Loucy (cell line): ENCODE measurements around the gene PCDHB7.
"Not testable (repeated sequence)": the region's sequence is repeated elsewhere in the genome, so short reads cannot be mapped to it uniquely, and the experiment has no call there.

ENCODE experiments used
- H2AFZ ChIP-seq: fragments of 200-600 bp; sonication (generic); 2 replicates; pipeline ENCODE4 v1.6.0; 2016; ENCODE audit warnings: antibody characterized with exemption, mild to moderate bottlenecking, low read length, moderate library complexity
- H3F3A ChIP-seq: fragments of 200-600 bp; 2 replicates; pipeline ENCODE4 v1.6.0; 2016; ENCODE audit warnings: antibody characterized with exemption, low read depth, mild to moderate bottlenecking
- H3K27me3 ChIP-seq: fragments of 200-600 bp; sonication (generic); 2 replicates; pipeline ENCODE4 v1.6.1; 2014; ENCODE audit warnings: low read length, mild to moderate bottlenecking; ENCODE audit not compliant: insufficient read depth, poor library complexity, severe bottlenecking
- H3K36me3 ChIP-seq: fragments of 200-600 bp; sonication (generic); 2 replicates; pipeline ENCODE4 v1.6.1; 2016; ENCODE audit warnings: low read length; ENCODE audit not compliant: insufficient read depth
- H3K4me1 ChIP-seq: fragments of 200-600 bp; sonication (generic); 2 replicates; pipeline ENCODE4 v1.5.1; 2014; ENCODE audit warnings: low read length, mild to moderate bottlenecking; ENCODE audit not compliant: insufficient read depth, poor library complexity, severe bottlenecking
- H3K4me2 ChIP-seq: fragments of 200-600 bp; sonication (generic); 2 replicates; pipeline ENCODE4 v1.6.0; 2014; ENCODE audit warnings: antibody characterized with exemption, low read length, low read depth, mild to moderate bottlenecking; ENCODE audit not compliant: poor library complexity, severe bottlenecking
- H3K4me3 ChIP-seq: fragments of 200-600 bp; sonication (generic); 2 replicates; pipeline ENCODE4 v1.5.1; 2014; ENCODE audit warnings: low read length, mild to moderate bottlenecking, mixed read lengths; ENCODE audit not compliant: poor library complexity, severe bottlenecking
- H3K79me2 ChIP-seq: fragments of 200-600 bp; sonication (generic); 2 replicates; pipeline ENCODE4 v1.6.1; 2014; ENCODE audit warnings: low read length; ENCODE audit not compliant: insufficient read depth
- H3K9ac ChIP-seq: fragments of 200-600 bp; sonication (generic); 2 replicates; pipeline ENCODE4 v1.6.0; 2014; ENCODE audit warnings: mild to moderate bottlenecking, low read depth, low read length, moderate library complexity; ENCODE audit not compliant: poor library complexity, severe bottlenecking
- H3K9me2 ChIP-seq: fragments of 200-600 bp; sonication (generic); replicated peaks from 2 replicates; pipeline ENCODE4 v1.6.1; 2016; ENCODE audit warnings: low read depth, low read length, mixed read lengths
- H3K9me3 ChIP-seq: fragments of 200-600 bp; sonication (generic); 2 replicates; pipeline ENCODE4 v1.6.1; 2014; ENCODE audit warnings: mild to moderate bottlenecking, antibody characterized with exemption, low read length, low read depth; ENCODE audit not compliant: insufficient read depth
- H4K20me1 ChIP-seq: fragments of 200-600 bp; sonication (generic); 2 replicates; pipeline ENCODE4 v1.6.0; 2014; ENCODE audit warnings: antibody characterized with exemption, low read length, mild to moderate bottlenecking; ENCODE audit not compliant: insufficient read depth, poor library complexity, severe bottlenecking
- EZH2phosphoT487 ChIP-seq: fragments of 200-600 bp; IDR thresholded peaks from 2 replicates; pipeline ENCODE4 v1.6.1; 2018; ENCODE audit warnings: antibody characterized with exemption, mild to moderate bottlenecking, moderate library complexity, borderline replicate concordance
- TF ChIP-seq, protein P1 (sequence below): fragments of 200-600 bp; sonication (generic); conservative IDR thresholded peaks from 2 replicates; pipeline ENCODE4 v1.5.1; 2014; ENCODE audit warnings: mild to moderate bottlenecking, antibody characterized with exemption, low read length

Gene PCDHB7

DNA sequence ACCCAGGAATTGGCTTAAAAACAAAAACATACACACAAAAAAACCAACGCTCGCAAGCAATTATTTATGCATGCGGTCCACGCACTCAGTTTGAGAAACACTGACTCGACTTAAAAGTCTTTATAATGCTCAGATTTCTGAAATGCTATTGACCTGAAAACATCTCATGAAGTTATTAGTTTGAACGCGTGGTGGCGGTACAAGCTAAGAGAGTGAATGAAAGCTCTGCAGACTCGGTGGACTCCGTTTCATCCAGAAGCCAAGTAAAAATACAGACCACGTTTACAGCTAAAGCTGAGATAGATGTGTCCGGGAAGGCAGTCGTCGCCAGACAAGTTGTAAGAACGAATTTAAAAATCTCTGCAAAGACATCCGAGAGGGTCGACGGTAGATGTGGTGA lies 22.6 kb upstream of the PCDHB7 start, which contains the start of gene PCDHB6:
PCDHB6 (plus strand) TSS at position 246 of the 400 bp plus-strand sequence. CDS start 201 bp downstream, outside the sequence.
- H4K20me1 ChIP-seq: no peaks in the 10 kb centered on the region
- H2AFZ ChIP-seq: no peak within 1 kb of the TSS
- H3K4me1 ChIP-seq: no peaks in the 10 kb centered on the region
- no peaks in the 10 kb centered on the region for H3K79me2 ChIP-seq
- no peaks in the 10 kb centered on the region for H3K27me3 ChIP-seq
- no peaks in the 10 kb centered on the region for H3K9me3 ChIP-seq
- H3K4me3 ChIP-seq: no peak within 1 kb of the TSS
- no peaks in the 10 kb centered on the region for H3K36me3 ChIP-seq
- H3F3A ChIP-seq: no peaks in the 10 kb centered on the region
- no peak within 1 kb of the TSS for H3K4me2 ChIP-seq
- no peak within 1 kb of the TSS for H3K9ac ChIP-seq
- TF ChIP-seq, protein P1, sequence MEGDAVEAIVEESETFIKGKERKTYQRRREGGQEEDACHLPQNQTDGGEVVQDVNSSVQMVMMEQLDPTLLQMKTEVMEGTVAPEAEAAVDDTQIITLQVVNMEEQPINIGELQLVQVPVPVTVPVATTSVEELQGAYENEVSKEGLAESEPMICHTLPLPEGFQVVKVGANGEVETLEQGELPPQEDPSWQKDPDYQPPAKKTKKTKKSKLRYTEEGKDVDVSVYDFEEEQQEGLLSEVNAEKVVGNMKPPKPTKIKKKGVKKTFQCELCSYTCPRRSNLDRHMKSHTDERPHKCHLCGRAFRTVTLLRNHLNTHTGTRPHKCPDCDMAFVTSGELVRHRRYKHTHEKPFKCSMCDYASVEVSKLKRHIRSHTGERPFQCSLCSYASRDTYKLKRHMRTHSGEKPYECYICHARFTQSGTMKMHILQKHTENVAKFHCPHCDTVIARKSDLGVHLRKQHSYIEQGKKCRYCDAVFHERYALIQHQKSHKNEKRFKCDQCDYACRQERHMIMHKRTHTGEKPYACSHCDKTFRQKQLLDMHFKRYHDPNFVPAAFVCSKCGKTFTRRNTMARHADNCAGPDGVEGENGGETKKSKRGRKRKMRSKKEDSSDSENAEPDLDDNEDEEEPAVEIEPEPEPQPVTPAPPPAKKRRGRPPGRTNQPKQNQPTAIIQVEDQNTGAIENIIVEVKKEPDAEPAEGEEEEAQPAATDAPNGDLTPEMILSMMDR: no peak
- no peak for TF ChIP-seq EZH2phosphoT487
- H3K9me2 ChIP-seq: no peaks in the 10 kb centered on the region

DNA sequence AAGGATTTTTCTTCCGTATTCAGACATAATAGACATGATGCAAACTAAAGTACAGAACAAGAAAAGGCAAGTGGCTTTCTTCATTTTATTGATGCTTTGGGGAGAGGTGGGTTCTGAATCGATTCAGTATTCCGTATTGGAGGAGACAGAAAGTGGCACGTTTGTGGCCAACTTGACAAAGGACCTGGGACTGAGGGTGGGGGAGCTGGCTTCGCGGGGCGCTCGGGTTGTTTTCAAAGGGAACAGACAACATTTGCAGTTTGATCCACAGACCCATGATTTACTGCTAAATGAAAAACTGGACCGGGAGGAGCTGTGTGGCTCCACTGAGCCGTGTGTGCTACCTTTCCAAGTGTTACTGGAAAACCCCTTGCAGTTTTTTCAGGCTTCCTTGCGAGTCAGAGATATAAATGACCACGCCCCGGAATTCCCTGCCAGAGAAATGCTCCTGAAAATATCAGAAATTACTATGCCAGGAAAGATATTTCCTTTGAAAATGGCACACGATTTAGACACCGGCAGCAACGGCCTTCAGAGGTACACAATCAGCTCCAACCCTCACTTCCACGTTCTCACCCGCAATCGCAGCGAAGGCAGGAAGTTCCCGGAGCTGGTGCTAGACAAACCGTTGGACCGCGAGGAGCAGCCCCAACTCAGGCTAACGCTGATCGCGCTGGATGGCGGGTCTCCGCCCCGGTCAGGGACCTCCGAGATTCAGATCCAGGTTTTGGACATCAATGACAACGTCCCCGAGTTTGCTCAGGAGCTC lies 22.0 kb upstream of the PCDHB7 start:
- TF ChIP-seq, protein P1: no peak
- TF ChIP-seq EZH2phosphoT487: no peak
- H3K4me3 ChIP-seq: no peak overlapping the region
- no peak overlapping the region for H3K9ac ChIP-seq
- H3K9me3 ChIP-seq: no peaks in the 10 kb centered on the region
- no peaks in the 10 kb centered on the region for H3F3A ChIP-seq
- H3K4me1 ChIP-seq: no peaks in the 10 kb centered on the region
- H3K27me3 ChIP-seq: no peaks in the 10 kb centered on the region
- no peaks in the 10 kb centered on the region for H3K36me3 ChIP-seq
- no peaks in the 10 kb centered on the region for H3K79me2 ChIP-seq
- H3K9me2 ChIP-seq: no peaks in the 10 kb centered on the region
- H4K20me1 ChIP-seq: no peaks in the 10 kb centered on the region
- H2AFZ ChIP-seq: no peak overlapping the region
- H3K4me2 ChIP-seq: no peak overlapping the region

DNA sequence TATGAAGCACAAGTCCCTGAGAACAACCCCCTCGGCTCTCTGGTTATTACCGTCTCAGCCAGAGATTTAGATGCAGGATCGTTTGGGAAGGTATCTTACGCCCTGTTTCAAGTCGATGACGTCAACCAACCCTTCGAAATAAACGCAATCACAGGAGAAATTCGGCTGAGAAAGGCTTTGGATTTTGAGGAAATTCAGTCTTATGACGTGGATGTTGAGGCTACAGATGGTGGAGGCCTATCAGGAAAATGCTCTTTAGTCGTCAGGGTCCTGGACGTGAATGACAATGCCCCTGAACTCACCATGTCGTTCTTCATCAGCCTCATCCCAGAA lies 21.5 kb upstream of the PCDHB7 start:
- Histone ChIP-seq H3K9ac (no peak overlapping the region), H3K9me2 (no peaks in the 10 kb centered on the region), H3K36me3 (no peaks in the 10 kb centered on the region), H3K27me3 (no peaks in the 10 kb centered on the region), H3K4me1 (no peaks in the 10 kb centered on the region), H3K79me2 (no peaks in the 10 kb centered on the region), H2AFZ (no peak overlapping the region), H3K4me2 (no peak overlapping the region), H3K9me3 (no peaks in the 10 kb centered on the region), H3K4me3 (no peak overlapping the region), H3F3A (no peaks in the 10 kb centered on the region), H4K20me1 (no peaks in the 10 kb centered on the region)
- no peak for TF ChIP-seq EZH2phosphoT487
- TF ChIP-seq, protein P1: no peak

DNA sequence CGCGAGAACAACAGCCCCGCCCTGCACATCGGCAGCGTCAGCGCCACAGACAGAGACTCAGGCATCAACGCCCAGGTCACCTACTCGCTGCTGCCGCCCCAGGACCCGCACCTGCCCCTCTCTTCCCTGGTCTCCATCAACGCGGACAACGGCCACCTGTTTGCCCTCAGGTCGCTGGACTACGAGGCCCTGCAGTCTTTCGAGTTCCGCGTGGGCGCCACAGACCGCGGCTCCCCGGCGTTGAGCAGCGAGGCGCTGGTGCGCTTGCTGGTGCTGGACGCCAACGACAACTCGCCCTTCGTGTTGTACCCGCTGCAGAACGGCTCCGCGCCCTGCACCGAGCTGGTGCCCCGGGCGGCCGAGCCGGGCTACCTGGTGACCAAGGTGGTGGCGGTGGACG lies 20.8 kb upstream of the PCDHB7 start:
- not testable (repeated sequence) for H3K36me3 ChIP-seq, H3K4me2 ChIP-seq, H4K20me1 ChIP-seq, H3K9ac ChIP-seq, H3F3A ChIP-seq, H3K4me1 ChIP-seq, H3K9me3 ChIP-seq, H2AFZ ChIP-seq, H3K4me3 ChIP-seq, H3K79me2 ChIP-seq, H3K9me2 ChIP-seq, H3K27me3 ChIP-seq

DNA sequence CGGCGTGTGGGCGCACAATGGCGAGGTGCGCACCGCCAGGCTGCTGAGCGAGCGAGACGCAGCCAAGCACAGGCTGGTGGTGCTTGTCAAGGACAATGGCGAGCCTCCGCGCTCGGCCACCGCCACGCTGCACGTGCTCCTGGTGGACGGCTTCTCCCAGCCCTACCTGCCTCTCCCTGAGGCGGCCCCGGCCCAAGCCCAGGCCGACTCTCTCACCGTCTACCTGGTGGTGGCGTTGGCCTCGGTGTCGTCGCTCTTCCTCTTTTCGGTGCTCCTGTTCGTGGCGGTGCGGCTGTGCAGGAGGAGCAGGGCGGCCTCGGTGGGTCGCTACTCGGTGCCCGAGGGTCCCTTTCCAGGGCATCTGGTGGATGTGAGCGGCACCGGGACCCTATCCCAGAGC lies 20.3 kb upstream of the PCDHB7 start:
- H3K9ac ChIP-seq, H4K20me1 ChIP-seq, H3K4me2 ChIP-seq, H3K9me3 ChIP-seq, H3K4me3 ChIP-seq, H3K36me3 ChIP-seq, H2AFZ ChIP-seq, H3K4me1 ChIP-seq, H3K27me3 ChIP-seq, H3K9me2 ChIP-seq, H3K79me2 ChIP-seq, H3F3A ChIP-seq: not testable (repeated sequence)
